Esophagus mucosa (tissue), 1 donor: Measurements from ENCODE around the gene ZNF716. TPM values are rescaled to one million over a fixed set of nuclear protein-coding genes. Genes with fewer than 3 reads are reported as not detected.
"Not testable (repeated sequence)": the region's sequence is repeated elsewhere in the genome, so short reads cannot be mapped to it uniquely, and the experiment has no call there.

Source experiments
- ATAC-seq: fragments of 200-7000 bp; cut with Tn5 transposase; one replicate; pipeline ENCODE4 v1.9.1; 2020
- total RNA-seq: library from RNA; stranded (reverse); gene quantifications from one replicate; pipeline ENCODE4 v1.2.4, GENCODE V29; 2023
- donor health status: DM: yes; HTN: yes; CAD: no.

Gene ZNF716
- total RNA-seq, 1 donor from 2014 or later, result not detected

GRCh38 chr7:57426629-57427003 lies 23.4 kb upstream of the ZNF716 start:
- ATAC-seq, result no peak

DNA sequence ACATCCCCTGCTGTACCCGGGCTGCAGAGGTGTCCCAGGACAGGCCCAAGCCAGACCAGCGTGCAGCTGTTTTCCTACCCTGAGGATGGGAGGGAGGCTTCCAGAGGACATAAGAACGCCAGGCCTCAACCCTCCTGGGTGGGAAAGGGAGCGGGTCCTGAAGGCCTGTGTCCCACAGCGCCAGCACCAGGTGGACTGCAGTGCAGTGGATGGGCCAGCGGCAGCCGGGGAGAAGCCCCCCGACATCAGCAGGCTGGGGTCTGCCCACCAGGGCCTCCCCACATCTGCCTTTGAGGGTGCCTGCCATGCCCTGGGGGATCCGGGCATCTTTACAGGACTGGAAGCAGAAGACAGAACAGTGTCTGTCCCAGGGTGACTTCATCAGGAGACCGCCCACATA lies 22.8 kb upstream of the ZNF716 start:
- ATAC-seq, result no peak

- ATAC-seq, result no peak
These were observed 22.4 kb upstream of the ZNF716 start for GRCh38 chr7:57427594-57427993.

DNA sequence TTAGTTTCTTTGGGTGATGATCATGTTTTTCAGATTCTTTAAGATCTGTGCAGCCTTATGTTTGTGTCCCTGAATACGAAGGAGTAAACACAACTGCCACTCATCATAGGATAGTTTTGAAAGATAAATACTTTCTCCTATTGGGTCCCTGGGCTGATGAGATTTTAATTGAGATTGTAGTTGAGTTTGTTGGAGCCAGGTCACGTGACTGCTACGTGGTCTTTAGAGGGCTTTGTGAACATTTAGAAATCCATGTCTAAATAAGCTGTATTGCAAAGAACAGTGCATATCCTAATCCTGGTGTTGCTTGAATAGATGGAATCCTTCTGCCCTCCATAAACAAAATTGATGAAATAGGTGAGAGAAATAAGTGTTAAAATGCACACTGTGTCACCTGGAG lies 17.4 kb upstream of the ZNF716 start:
- no peak for ATAC-seq

- no peak for ATAC-seq
These were observed 12.4 kb upstream of the ZNF716 start for GRCh38 chr7:57437581-57437980.

- ATAC-seq, result no peak
These were observed 11.7 kb upstream of the ZNF716 start for GRCh38 chr7:57438244-57438643.

DNA sequence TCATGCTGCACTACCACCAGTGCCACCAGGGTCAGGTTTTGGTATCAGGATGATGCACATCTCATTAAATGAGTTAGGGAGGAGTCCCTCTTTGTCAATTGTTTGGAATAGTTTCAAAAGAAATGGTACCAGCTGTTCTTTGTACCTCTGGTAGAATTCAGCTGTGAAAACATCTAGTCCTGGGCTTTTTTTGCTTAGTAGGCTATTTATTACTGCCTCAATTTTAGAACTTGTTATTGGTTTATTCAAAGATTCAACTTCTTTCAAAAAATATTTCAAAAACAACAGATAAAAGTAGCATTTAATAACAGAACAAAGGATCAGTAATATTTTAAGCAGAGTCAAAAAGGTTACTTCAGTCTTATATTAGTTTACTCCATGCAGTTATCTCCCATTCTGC lies 6.4 kb upstream of the ZNF716 start:
- no peak for ATAC-seq

DNA sequence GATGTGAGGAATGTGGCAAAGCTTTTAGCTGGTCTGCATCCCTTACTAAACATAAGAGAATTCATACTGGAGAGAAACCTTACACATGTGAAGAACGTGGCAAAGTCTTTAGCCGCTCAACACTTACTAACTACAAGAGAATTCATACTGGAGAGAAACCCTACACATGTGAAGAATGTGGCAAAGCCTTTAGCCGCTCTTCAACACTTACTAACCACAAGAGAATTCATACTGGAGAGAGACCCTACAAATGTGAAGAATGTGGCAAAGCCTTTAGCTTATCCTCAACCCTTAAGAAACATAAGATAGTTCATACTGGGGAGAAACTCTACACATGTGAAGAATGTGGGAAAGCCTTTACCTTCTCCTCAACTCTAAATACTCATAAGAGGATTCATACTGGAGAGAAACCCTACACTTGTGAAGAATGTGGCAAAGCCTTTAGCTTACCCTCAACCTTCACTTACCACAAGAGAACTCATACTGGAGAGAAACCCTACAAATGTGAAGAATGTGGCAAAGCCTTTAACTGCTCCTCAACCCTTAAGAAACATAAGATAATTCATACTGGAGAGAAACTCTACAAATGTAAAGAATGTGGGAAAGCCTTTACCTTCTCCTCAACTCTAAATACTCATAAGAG lies 19.3 kb downstream of the ZNF716 start:
- ATAC-seq, result not testable (repeated sequence)

GRCh38 chr7:57480304-57480703 lies 30.3 kb downstream of the ZNF716 start:
- not testable (repeated sequence) for ATAC-seq

GRCh38 chr7:57485022-57485421 lies 35.0 kb downstream of the ZNF716 start:
- ATAC-seq, result not testable (repeated sequence)

DNA sequence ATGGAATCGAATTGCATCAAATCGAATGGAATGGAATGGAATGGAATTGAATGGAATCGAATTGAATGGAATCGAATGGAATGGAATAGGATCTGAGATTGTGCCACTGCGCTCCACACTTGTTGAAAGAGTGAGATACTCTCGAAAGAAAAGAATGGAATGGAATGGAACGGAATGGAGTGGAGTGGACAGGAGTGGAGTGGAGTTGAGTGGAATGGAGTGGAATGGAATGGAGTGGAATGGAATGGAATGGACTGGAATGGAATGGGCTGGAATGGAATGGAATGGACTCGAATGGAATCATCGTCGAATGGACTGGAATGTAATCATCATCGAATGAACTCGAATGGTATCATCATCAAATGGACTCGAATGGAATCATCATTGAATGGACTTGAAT lies 38.0 kb downstream of the ZNF716 start:
- ATAC-seq, result no peak

- ATAC-seq, result not testable (repeated sequence)
These were observed 45.1 kb downstream of the ZNF716 start for GRCh38 chr7:57495111-57495510.

GRCh38 chr7:57496395-57496794 lies 46.4 kb downstream of the ZNF716 start:
- ATAC-seq, result no peak

DNA sequence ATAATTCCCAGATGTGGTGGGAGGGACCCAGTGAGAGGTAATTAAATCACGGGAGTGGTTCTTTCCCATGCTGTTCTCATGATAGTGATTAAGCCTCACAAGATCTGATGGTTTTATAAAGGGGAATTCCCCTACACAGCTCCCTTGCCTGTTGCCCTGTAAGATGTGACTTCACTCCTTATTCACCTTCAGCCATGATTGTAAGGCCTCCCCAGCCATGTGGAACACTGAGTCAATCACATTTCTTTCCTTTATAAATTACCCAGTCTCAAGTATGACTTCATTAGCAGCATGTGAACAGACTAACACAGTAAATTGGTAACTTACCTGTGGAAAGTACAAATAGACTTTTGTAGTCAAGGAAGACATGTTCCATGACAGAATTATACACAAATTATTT lies 55.2 kb downstream of the ZNF716 start:
- no peak for ATAC-seq
